GM12801 (cell line): ENCODE data around the gene HIPK2.

Experiments
- CTCF ChIP-seq: IDR thresholded peaks from one replicate; pipeline ENCODE4 v1.5.1; 2011; ENCODE audit warnings: control low read depth; ENCODE audit not compliant: insufficient read length; ENCODE audit errors: extremely low read depth

HIPK2 gene

DNA sequence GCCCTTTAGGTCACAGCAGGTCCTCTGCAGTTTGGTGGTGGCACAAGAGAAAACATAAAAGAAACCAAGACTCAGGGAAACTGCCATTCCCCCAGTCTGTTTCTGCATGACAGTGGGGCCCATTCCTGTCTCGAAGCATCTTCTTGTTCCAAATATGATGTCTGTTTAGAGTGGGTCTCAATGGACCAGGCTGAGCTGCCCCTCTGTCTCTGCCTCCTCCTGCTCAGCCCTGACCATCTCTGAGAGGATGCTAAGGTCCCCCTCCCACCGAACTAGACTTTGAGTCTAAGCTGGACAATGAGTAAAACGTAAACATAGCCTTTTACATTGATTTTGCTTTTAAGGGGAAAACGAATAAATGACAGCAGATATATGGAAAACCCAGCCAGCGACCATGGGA lies 213.9 kb downstream of the HIPK2 start:
- TF ChIP-seq CTCF, result no peak

GRCh38 chr7:139562961-139563565 lies 214.7 kb downstream of the HIPK2 start:
- TF ChIP-seq CTCF, result no peak

- no peak for TF ChIP-seq CTCF
Measured at GRCh38 chr7:139562491-139562890, 215.3 kb downstream of the HIPK2 start.

DNA sequence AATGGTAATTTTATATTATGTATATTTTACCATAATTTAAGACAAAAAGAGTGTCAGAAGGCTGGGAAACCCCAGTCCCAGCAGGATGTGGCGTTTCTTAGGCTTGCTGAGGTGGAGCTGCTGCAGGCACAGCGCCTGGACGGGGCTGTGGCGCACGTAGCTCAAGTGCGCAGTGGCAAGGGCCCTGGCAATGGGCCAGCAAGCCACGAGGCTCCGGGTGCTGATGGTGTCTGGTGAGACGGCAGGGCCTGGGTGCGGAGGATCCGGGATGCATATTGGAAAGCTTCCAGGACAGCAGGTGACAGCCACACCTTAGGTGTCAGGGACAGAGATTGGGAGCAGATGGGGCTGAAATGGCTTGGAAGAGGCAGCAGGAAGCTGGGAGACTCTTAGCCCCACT lies 217.1 kb downstream of the HIPK2 start:
- no peak for TF ChIP-seq CTCF

- TF ChIP-seq CTCF, result no peak
Measured at GRCh38 chr7:139560199-139560598, 217.6 kb downstream of the HIPK2 start.

DNA sequence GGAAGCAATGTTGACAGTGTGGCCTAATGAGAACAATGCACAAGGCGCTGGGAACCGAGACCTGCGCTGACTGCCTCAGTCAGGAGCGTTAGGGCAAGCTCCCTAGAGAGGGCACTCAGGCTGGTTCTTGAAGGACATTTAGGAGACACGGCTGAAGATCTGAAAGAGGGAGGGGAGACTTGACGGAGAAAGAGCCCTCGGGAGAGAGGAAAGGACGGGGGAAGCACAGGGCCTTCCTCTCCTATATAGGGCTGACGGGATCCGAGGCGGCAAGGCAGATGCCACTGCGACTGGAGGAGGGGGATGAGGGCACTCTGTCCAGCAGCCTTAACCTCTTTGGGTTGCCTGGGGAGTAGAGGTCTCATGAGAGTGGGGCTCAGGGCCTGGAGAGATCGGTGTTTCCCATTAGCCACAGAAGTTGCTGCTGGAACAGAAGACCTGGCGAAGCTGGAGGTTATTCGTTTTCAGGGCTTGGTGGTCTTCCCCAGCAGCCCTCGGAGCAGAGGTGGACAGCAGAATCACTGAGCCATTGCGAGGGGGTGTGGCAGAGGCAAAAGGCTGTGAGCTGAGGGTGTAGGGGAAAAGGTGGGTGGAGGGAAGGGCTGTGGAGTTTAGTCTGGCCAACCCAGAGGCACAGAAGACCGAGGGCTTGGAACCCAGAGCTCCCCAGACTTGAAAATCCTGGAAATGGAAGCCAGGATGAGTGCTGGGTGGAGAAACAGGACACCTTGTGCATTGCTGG lies 218.3 kb downstream of the HIPK2 start:
- no peak for TF ChIP-seq CTCF

GRCh38 chr7:139557857-139558581 lies 219.8 kb downstream of the HIPK2 start:
- no peak for TF ChIP-seq CTCF
